Cardiac fibroblast (primary cell): ENCODE data around the gene THSD7B.
"Not testable (repeated sequence)": the region's sequence is repeated elsewhere in the genome, so short reads cannot be mapped to it uniquely, and the experiment has no call there.

Source experiments
- DNase-seq, 2 donors: peaks; one replicate each; pipeline versions ENCODE4 v3.0.0 to v3.0.0-alpha.2; 2010; ENCODE audit warnings: low read depth in 2 of 2
- H3K4me3 ChIP-seq, 2 donors: replicated peaks in 1 of 2; 1 replicate in 1 of 2; 2 replicates in 1 of 2; pipeline ENCODE4 v1.5.1; 2011; ENCODE audit warnings: low read depth in 2 of 2, low read length in 2 of 2, mild to moderate bottlenecking in 2 of 2, moderate library complexity in 1 of 2
- CTCF ChIP-seq: IDR thresholded peaks from one replicate; pipeline ENCODE4 v1.5.1; 2011; ENCODE audit warnings: low read depth, mild to moderate bottlenecking, low read length, inconsistent platforms

THSD7B gene

GRCh38 chr2:136741471-136741870 lies 23.9 kb upstream of the THSD7B start:
- TF ChIP-seq CTCF, result no peak
- no peak overlapping the region for H3K4me3 ChIP-seq
- DNase-seq, result no peak

DNA sequence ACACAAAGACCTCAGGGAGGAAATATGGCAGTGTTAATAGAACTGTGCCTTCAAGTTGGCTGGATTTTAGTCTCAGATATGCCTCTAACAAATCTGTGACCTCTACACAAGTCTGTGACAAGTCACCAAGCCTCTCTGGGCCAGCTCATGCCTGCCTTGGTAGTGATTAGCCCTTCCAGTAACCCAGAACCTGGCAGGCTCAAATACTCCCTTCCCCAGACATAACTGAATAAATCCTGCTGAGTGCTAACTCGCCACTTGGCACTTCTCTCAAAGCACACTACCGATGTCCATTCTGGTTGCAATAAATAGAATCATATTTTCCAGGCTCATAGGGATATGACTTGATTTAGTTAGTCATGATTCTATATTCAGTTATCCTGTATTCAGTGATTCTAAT lies 15.3 kb upstream of the THSD7B start:
- H3K4me3 ChIP-seq, result no peak overlapping the region
- no peak for TF ChIP-seq CTCF
- no peak for DNase-seq

DNA sequence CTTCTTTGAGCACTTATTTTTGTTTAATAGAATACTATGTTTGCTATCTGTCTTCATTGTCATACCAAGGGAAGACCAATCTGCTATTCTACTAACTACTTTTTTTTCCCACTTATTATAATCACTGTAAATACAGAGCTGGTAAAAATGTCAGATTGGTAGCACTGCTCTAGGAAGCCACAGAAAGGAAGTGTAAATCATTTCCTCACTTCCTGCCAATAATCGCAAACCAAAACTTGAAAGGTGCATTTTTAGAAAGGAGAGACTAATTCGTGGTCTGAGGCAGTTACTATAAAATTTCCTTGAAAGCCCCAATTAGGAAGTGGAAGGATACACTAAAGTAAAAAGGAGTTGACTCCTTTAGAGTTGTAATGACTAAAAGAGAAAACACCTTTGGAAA lies 13.9 kb upstream of the THSD7B start:
- TF ChIP-seq CTCF, result no peak
- no peak for DNase-seq
- H3K4me3 ChIP-seq, result no peak overlapping the region

DNA sequence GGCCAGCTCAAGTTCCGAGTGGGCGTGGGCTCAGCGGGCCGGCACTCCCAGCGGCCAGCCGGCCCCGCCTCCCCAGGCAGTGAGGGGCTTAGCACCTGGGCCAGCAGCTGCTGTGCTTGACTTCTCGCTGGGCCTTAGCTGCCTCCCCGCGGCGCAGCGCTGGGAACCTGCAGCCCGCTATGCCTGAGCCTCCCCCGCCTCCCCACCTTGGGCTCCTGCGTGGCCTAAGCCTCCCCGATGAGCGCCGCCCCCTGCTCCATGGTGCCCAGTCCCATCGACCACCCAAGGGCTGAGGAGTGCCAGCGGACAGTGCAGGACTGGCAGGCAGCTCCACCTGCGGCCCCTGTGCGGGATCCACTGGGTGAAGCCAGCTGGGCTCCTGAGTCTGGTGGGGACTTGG lies 6.8 kb upstream of the THSD7B start:
- H3K4me3 ChIP-seq, DNase-seq: not testable (repeated sequence)

DNA sequence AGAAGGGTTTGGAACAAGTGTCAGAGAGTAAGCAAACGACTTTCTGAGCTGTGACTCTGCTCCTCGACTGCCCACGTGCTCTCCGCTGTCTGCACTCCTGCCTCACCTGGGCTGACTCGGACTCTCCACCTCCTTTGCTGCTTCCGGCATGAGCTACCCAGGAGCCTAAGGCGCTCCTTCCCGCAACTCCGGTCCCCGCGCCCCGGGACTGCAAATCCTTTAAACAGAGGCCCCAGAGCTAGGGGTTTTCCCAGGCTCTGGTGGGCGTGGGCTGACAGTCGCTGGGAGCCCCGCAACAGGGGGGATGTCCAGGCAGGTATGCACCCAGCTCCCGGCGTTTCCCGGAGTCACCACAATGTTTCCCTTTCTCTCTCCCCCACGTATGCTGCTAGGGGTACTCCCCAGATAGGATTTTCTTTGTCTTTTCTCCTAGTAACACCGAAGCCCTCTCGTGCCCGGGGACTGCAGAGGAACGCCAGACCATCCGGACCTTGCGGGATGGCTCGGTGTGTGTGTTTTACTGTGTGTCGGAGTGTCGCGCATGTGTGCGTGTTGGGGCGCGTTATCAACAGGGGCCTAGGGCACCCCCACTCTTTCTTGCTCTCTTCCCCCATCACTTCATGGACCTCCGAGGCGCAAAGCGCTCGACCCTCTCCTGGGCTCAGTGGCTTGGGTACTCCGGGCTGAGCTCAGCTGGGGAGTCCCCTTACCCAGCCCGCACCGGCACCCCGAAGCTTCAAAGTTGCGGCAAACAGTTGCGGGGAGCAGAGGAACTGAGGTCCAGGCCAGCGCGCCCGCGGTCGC lies 691 bp upstream of the THSD7B start:
- no peak overlapping the region for H3K4me3 ChIP-seq
- TF ChIP-seq CTCF, result no peak
- DNase-seq, result no peak

DNA sequence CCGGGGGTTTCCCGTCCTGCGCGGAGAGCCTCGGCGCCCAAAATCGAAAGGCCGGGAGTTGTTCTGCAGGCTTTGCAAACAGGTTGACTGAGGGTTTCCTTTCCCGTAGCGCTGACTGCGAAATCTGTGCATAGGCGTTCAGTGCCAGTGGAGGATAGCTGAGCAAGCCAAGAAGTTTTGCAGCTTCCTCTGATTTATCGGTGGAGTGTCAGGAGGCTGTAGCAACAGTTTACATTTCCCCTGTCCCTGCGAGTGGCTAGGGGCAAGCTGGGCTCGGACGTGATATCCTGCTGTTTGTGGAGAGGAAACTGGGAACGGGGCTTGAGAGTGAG lies 694 bp downstream of the THSD7B start:
- no peak for TF ChIP-seq CTCF
- no peak overlapping the region for H3K4me3 ChIP-seq
- peak in 1 of 2 donors; percentile 1 for DNase-seq

DNA sequence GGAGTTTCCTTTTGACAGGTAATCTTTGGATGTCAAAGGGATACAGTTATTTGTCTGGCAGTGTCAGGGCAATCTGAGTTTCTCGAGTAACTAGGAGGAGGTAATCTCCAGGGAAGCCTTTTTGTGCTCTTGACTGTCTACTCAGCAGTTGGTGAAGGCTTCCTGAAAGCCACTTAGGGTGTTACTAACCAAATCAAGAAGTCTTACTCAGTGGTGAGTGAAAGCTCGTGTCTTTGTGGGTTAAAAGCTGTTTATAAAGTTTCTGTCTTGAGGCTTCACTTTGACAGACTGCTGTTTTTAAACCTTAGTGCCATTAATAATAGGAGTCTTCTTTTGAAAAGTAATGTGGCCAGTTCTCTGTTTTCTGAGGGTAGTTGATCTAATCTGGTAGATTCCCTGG lies 1.7 kb downstream of the THSD7B start:
- no peak for TF ChIP-seq CTCF

More for the DNA sequence above, 1.7 kb downstream of the THSD7B start:
- no peak for DNase-seq
- no peak overlapping the region for H3K4me3 ChIP-seq
